ENCODE results near the gene ANKRD9. TPM values are rescaled to one million over a fixed set of nuclear protein-coding genes. Genes with fewer than 3 reads are reported as not detected.

Gene ANKRD9
- total and polyA plus RNA-seq, 2 of the 13 experiments (the other 11 are each of a cell fraction or from before 2014, with no cell fraction given): 10.0 to 15.0 TPM

DNA sequence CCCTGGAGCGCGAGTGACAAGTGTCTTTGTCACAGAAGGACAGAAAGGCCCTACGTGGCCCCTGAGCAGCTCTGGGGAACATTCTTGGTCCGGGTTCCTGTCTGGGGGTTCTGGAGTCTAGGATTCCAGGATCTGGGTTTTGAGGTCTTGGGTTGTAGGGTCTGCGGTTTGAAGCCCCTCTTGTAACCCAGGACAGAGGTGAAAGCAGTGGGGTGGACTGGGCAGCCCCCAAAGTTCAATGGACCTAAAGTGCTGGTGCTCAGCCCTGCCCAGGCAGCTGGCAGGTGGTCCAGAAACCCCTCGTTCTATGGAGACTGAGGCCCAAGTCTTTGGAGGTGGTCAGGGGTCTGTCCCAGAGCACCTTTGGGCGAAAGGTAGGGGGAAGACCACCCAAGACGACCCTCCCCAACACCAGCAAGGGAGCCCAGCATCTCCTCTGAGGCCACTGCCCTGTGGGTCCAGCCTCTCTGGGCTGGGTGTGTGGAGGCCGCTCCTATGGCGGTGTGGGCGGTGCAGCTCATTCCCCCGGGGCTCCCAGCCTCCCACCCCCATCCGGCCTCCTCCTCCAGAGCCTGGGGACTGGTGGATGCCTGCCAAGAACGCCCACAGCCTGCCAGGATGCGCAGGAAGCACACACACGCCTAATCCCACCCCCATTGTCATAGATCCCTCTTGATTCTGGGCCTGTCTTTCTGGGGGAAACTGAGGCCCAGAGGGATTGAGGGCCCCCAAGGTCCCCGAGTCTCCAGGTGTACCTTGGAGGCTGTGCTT is 30.2 kb upstream of the ANKRD9 start (continued):
- TF ChIP-seq, protein P1, sequence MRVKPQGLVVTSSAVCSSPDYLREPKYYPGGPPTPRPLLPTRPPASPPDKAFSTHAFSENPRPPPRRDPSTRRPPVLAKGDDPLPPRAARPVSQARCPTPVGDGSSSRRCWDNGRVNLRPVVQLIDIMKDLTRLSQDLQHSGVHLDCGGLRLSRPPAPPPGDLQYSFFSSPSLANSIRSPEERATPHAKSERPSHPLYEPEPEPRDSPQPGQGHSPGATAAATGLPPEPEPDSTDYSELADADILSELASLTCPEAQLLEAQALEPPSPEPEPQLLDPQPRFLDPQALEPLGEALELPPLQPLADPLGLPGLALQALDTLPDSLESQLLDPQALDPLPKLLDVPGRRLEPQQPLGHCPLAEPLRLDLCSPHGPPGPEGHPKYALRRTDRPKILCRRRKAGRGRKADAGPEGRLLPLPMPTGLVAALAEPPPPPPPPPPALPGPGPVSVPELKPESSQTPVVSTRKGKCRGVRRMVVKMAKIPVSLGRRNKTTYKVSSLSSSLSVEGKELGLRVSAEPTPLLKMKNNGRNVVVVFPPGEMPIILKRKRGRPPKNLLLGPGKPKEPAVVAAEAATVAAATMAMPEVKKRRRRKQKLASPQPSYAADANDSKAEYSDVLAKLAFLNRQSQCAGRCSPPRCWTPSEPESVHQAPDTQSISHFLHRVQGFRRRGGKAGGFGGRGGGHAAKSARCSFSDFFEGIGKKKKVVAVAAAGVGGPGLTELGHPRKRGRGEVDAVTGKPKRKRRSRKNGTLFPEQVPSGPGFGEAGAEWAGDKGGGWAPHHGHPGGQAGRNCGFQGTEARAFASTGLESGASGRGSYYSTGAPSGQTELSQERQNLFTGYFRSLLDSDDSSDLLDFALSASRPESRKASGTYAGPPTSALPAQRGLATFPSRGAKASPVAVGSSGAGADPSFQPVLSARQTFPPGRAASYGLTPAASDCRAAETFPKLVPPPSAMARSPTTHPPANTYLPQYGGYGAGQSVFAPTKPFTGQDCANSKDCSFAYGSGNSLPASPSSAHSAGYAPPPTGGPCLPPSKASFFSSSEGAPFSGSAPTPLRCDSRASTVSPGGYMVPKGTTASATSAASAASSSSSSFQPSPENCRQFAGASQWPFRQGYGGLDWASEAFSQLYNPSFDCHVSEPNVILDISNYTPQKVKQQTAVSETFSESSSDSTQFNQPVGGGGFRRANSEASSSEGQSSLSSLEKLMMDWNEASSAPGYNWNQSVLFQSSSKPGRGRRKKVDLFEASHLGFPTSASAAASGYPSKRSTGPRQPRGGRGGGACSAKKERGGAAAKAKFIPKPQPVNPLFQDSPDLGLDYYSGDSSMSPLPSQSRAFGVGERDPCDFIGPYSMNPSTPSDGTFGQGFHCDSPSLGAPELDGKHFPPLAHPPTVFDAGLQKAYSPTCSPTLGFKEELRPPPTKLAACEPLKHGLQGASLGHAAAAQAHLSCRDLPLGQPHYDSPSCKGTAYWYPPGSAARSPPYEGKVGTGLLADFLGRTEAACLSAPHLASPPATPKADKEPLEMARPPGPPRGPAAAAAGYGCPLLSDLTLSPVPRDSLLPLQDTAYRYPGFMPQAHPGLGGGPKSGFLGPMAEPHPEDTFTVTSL (CRISPR knock-in tag; IDR thresholded peaks at IDR 0.05; ENCODE audit: borderline replicate concordance): no peak
- TF ChIP-seq NFATC3 (CRISPR knock-in tag; IDR thresholded peaks at IDR 0.05) (no peak), ELF3 (CRISPR knock-in tag; IDR thresholded peaks at IDR 0.05) (peak; percentile 10; the same call in 1 of the 2 replicates), NR2F6 (IDR thresholded peaks at IDR 0.05) (no peak), NR2F6 (CRISPR knock-in tag; IDR thresholded peaks at IDR 0.05) (peak; percentile 26; the same call in 1 of the 2 replicates), MTA3 (CRISPR knock-in tag; IDR thresholded peaks at IDR 0.05) (no peak), IRX3 (CRISPR knock-in tag; IDR thresholded peaks at IDR 0.05; ENCODE audit: borderline replicate concordance, low read depth) (no peak), DNMT1 (CRISPR knock-in tag; IDR thresholded peaks at IDR 0.05) (no peak; the same call in 1 of the 2 replicates), ZNF274 (CRISPR knock-in tag; IDR thresholded peaks at IDR 0.05) (0 out of 2 replicates have a peak, but pooled peaks have one; percentile 25), MYNN (CRISPR knock-in tag; IDR thresholded peaks at IDR 0.05; ENCODE audit: low read depth) (no peak), ZNF282 (IDR thresholded peaks at IDR 0.05; ENCODE audit: partially characterized antibody) (no peak), KAT2B (IDR thresholded peaks at IDR 0.05; ENCODE audit: borderline replicate concordance, low read depth, low read length) (no peak), ZNF660 (CRISPR knock-in tag; IDR thresholded peaks at IDR 0.05; ENCODE audit: borderline replicate concordance, low read depth) (no peak)
- TF ChIP-seq, protein P2, sequence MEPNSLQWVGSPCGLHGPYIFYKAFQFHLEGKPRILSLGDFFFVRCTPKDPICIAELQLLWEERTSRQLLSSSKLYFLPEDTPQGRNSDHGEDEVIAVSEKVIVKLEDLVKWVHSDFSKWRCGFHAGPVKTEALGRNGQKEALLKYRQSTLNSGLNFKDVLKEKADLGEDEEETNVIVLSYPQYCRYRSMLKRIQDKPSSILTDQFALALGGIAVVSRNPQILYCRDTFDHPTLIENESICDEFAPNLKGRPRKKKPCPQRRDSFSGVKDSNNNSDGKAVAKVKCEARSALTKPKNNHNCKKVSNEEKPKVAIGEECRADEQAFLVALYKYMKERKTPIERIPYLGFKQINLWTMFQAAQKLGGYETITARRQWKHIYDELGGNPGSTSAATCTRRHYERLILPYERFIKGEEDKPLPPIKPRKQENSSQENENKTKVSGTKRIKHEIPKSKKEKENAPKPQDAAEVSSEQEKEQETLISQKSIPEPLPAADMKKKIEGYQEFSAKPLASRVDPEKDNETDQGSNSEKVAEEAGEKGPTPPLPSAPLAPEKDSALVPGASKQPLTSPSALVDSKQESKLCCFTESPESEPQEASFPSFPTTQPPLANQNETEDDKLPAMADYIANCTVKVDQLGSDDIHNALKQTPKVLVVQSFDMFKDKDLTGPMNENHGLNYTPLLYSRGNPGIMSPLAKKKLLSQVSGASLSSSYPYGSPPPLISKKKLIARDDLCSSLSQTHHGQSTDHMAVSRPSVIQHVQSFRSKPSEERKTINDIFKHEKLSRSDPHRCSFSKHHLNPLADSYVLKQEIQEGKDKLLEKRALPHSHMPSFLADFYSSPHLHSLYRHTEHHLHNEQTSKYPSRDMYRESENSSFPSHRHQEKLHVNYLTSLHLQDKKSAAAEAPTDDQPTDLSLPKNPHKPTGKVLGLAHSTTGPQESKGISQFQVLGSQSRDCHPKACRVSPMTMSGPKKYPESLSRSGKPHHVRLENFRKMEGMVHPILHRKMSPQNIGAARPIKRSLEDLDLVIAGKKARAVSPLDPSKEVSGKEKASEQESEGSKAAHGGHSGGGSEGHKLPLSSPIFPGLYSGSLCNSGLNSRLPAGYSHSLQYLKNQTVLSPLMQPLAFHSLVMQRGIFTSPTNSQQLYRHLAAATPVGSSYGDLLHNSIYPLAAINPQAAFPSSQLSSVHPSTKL (CRISPR knock-in tag; IDR thresholded peaks at IDR 0.05): no peak
- TF ChIP-seq, protein P3, sequence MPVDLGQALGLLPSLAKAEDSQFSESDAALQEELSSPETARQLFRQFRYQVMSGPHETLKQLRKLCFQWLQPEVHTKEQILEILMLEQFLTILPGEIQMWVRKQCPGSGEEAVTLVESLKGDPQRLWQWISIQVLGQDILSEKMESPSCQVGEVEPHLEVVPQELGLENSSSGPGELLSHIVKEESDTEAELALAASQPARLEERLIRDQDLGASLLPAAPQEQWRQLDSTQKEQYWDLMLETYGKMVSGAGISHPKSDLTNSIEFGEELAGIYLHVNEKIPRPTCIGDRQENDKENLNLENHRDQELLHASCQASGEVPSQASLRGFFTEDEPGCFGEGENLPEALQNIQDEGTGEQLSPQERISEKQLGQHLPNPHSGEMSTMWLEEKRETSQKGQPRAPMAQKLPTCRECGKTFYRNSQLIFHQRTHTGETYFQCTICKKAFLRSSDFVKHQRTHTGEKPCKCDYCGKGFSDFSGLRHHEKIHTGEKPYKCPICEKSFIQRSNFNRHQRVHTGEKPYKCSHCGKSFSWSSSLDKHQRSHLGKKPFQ (CRISPR knock-in tag; IDR thresholded peaks at IDR 0.05; ENCODE audit: insufficient replicate concordance): no peak
- TF ChIP-seq, protein P4, sequence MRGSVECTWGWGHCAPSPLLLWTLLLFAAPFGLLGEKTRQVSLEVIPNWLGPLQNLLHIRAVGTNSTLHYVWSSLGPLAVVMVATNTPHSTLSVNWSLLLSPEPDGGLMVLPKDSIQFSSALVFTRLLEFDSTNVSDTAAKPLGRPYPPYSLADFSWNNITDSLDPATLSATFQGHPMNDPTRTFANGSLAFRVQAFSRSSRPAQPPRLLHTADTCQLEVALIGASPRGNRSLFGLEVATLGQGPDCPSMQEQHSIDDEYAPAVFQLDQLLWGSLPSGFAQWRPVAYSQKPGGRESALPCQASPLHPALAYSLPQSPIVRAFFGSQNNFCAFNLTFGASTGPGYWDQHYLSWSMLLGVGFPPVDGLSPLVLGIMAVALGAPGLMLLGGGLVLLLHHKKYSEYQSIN (CRISPR knock-in tag; IDR thresholded peaks at IDR 0.05; ENCODE audit: borderline replicate concordance): no peak
